Stimulated activated memory B cell treated with anti-CD40 and anti-IgM and Interleukin-4, amounts not matched to agents 10 μg/mL and 1 μg/mL and 100 μg/mL, for 72 hours (primary cell): Measurements from ENCODE around the gene DSE.

Experiments
- ATAC-seq: fragments of 150-1000 bp; cut with Tn5 transposase; 2 replicates; pipeline ENCODE4 v1.10.0; 2021
- H3K27ac Mint-ChIP-seq: one replicate; pipeline ENCODE4 v1.8.0; 2022; ENCODE audit warnings: mild to moderate bottlenecking, mixed read lengths
- H3K27me3 Mint-ChIP-seq: one replicate; pipeline ENCODE4 v1.8.0; 2022; ENCODE audit warnings: mixed read lengths
- H3K36me3 Mint-ChIP-seq: one replicate; pipeline ENCODE4 v1.8.0; 2022; ENCODE audit warnings: mixed read lengths
- H3K4me1 Mint-ChIP-seq: one replicate; pipeline ENCODE4 v1.8.0; 2022; ENCODE audit warnings: mixed read lengths
- H3K4me3 Mint-ChIP-seq: one replicate; pipeline ENCODE4 v1.8.0; 2022; ENCODE audit warnings: mild to moderate bottlenecking, moderate library complexity, mixed read lengths
- H3K9me3 Mint-ChIP-seq: one replicate; pipeline ENCODE4 v1.8.0; 2022; ENCODE audit warnings: mixed read lengths

Gene DSE

DNA sequence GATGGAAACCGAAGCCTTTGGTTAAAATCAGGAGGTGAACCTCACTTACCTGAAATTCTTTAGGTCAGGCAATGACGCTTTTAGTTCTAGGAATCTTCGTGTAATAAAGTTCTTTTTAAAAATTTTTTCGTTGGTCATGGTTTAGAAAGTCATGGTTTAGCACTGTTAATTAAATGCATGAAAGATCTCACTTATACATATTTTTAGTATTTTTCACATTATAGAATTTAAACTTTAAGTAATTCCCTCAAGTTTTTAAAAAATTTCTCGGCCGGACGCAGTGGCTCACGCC is 1.1 kb downstream of the DSE start:
- Mint-ChIP-seq H3K36me3 (peaks cover 8% of the 10 kb centered on the region), H3K4me3 (peak overlapping the region; percentile 80), H3K27ac (peak overlapping the region; percentile 82), H3K27me3 (no peaks in the 10 kb centered on the region), H3K4me1 (peaks cover 30% of the 10 kb centered on the region), H3K9me3 (no peaks in the 10 kb centered on the region)
- ATAC-seq = no peak

DNA sequence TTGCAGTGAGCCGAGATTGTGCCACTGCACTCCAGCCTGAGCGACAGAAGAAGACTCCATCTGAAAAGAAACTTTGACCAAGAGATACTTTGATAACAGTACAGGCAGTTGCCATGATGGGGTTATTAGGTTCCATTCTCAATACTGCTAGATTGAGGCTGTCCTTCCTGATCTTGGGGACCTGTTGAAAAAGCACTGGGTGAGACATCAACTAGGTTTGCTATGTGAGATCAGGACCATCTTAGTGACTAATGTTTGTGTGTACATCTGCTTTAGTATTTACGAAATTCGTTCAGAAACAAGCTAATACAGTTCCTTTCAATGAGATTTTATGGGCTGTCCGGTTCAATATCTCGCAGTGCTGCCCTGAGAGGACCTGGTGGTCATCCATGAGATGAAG is 2.6 kb downstream of the DSE start:
- ATAC-seq = no peak
- H3K27me3 Mint-ChIP-seq = no peaks in the 10 kb centered on the region
- H3K27ac Mint-ChIP-seq = no peak overlapping the region
- no peak overlapping the region for H3K4me3 Mint-ChIP-seq
- peaks cover 33% of the 10 kb centered on the region for H3K4me1 Mint-ChIP-seq
- peaks cover 10% of the 10 kb centered on the region for H3K36me3 Mint-ChIP-seq
- no peaks in the 10 kb centered on the region for H3K9me3 Mint-ChIP-seq

DNA sequence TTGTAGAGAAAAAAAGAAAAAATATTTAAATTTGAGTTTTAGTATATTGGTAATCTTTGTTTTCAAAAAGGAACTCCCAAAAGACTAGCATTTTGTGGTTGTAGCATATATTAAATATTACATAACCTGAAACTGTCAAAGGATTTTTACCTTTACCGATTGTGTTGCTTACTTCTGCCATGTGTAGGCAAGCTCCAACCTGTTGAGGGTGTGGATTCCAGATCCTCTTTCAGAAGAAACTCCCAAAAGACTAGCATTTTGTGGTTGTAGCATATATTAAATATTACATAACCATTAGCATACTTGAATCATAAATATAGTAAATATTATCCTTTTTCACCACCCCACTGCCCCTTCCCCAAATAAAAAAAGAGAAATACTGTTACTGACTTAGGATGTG is 3.2 kb downstream of the DSE start:
- H3K4me3 Mint-ChIP-seq = no peak overlapping the region

DNA sequence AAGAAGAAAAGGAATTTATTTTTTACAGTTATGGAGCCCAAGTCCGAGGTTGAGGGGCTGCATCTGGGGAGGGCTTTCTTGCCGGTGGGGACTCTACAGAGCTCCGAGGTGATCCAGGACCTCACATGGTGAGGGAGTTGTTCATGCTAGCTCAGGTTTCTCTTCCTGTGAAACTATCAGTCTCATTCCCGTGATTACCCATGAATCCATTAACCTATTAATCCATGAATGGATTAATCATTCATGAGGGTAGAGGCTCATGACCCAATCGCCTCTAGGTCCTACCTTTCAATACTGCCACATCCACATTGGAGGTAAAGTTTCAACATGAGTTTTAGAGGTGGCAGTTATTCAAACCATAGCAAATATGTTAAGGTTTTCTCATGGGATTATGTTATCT is 3.8 kb downstream of the DSE start:
- no peak overlapping the region for H3K27ac Mint-ChIP-seq
- peaks cover 10% of the 10 kb centered on the region for H3K36me3 Mint-ChIP-seq
- H3K4me1 Mint-ChIP-seq = peaks cover 28% of the 10 kb centered on the region
- no peaks in the 10 kb centered on the region for H3K9me3 Mint-ChIP-seq
- H3K4me3 Mint-ChIP-seq = no peak overlapping the region
- no peak for ATAC-seq
- H3K27me3 Mint-ChIP-seq = no peaks in the 10 kb centered on the region

More for the DNA sequence above, 3.2 kb downstream of the DSE start:
- H3K27me3 Mint-ChIP-seq = no peaks in the 10 kb centered on the region
- H3K4me1 Mint-ChIP-seq = peaks cover 33% of the 10 kb centered on the region
- H3K9me3 Mint-ChIP-seq = no peaks in the 10 kb centered on the region
- peaks cover 10% of the 10 kb centered on the region for H3K36me3 Mint-ChIP-seq
- no peak overlapping the region for H3K27ac Mint-ChIP-seq
- ATAC-seq = no peak

DNA sequence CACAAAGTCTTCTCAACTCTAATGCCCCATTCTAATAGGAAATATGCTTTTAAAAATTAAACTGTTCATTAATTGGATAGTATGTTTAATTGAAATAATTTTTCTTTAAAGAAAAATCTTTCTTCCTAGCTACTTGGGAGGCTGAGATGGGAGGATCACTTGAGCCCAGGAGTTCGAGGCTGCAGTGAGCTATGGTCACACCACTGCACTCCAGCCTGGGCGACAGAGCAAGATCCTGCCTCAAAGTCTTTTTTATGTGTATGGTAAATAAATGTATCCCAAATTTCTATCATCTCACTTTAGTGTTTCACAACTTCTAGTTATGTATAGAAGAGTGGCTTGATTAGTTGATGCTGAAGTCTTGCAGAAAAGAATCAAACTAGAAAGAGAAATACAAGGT is 4.5 kb downstream of the DSE start:
- Mint-ChIP-seq H3K4me3 (no peak overlapping the region), H3K9me3 (no peaks in the 10 kb centered on the region), H3K36me3 (peaks cover 14% of the 10 kb centered on the region), H3K27ac (no peak overlapping the region), H3K27me3 (no peaks in the 10 kb centered on the region), H3K4me1 (peaks cover 27% of the 10 kb centered on the region)
- no peak for ATAC-seq

DNA sequence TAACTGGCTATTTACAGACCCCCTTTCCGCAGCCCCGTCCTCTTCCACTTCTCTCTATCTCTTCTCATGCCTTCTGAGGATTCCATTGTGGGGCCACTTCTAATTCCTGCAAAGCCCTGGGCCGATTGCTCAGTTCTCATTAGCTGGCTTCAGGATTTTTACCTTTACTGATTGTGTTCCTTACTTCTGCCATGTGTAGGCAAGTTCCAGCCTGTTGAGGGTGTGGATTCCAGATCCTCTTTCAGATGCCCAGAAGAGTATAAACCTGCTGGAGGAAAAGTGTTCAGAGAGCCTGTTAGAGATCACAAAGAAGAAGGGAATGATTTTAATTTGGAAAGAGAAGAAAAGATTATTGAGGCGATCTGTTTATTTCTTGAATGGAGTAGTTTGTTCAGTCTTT is 5.4 kb downstream of the DSE start:
- no peaks in the 10 kb centered on the region for H3K27me3 Mint-ChIP-seq
- H3K27ac Mint-ChIP-seq = no peak overlapping the region
- ATAC-seq = no peak
- H3K36me3 Mint-ChIP-seq = peaks cover 16% of the 10 kb centered on the region
- peaks cover 31% of the 10 kb centered on the region for H3K4me1 Mint-ChIP-seq
- H3K9me3 Mint-ChIP-seq = no peaks in the 10 kb centered on the region
- no peak overlapping the region for H3K4me3 Mint-ChIP-seq

DNA sequence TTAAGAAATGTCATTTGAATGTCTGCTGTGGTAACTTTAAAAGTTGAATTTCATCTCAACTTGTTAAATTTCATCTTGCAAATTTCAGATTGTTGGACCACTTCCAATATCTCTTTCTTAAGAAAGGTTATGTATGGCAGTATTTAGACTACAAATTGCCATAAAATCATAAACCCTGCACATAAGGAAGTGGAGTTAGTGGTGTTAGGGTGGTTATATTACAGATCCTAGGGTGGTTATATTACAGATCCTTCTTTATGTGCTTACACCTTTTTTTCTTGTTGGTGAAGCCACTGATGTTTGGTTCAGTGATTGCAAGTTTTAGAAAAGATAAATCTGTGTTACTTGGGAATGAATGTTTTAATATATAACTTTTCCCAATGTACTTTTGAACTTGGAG is 9.0 kb downstream of the DSE start:
- Mint-ChIP-seq H3K4me3 (no peak overlapping the region), H3K36me3 (peaks cover 21% of the 10 kb centered on the region), H3K27me3 (no peaks in the 10 kb centered on the region)

DNA sequence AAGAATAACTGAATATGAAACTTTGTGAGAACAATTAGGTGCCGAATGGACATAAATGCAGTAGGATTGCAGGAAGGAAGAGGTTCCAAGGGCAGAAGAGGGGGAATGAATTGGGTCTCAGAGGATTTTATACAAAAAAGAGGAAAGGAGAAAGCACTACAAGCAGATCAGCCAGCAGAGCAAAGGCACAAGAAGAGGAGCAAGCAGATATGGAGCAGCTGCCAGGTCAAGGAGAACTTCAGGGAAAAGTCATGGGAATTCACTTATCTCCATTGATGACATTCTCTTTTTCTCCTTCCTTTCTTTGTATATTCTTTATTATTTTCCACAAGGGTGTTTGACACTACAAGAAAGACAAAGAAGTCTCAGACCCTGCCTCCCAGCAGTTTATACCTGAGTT is 9.6 kb downstream of the DSE start:
- H3K4me1 Mint-ChIP-seq = peaks cover 46% of the 10 kb centered on the region
- peak overlapping the region; percentile 18 for H3K27ac Mint-ChIP-seq
- peaks cover 21% of the 10 kb centered on the region for H3K36me3 Mint-ChIP-seq
- H3K4me3 Mint-ChIP-seq = no peak overlapping the region
- no peak for ATAC-seq
- no peaks in the 10 kb centered on the region for H3K27me3 Mint-ChIP-seq
- no peaks in the 10 kb centered on the region for H3K9me3 Mint-ChIP-seq

More for the DNA sequence above, 9.0 kb downstream of the DSE start:
- H3K9me3 Mint-ChIP-seq = no peaks in the 10 kb centered on the region
- no peak for ATAC-seq
- peaks cover 40% of the 10 kb centered on the region for H3K4me1 Mint-ChIP-seq
- H3K27ac Mint-ChIP-seq = peak overlapping the region; percentile 18

DNA sequence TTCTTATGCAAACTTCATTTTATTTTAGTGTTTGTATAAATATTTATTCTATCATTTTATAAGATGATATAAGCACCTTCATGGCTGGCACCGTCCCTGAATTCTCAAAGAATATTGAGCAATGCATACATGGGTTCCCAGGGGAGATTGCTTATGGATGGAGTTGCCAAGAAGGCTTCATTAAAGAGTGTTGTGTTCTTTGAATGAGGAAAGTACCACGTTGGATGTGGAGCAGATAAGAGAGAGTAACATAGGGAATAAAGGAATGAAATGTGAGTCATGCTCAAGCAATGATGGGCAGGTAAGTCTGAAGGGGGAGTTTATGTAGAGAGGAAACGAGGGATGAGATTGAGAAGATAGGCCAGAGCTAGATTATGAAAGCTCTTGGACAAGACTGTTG is 10.3 kb downstream of the DSE start:
- no peak for ATAC-seq
- no peak overlapping the region for H3K4me3 Mint-ChIP-seq
- peaks cover 48% of the 10 kb centered on the region for H3K4me1 Mint-ChIP-seq
- no peaks in the 10 kb centered on the region for H3K9me3 Mint-ChIP-seq
- no peak overlapping the region for H3K27ac Mint-ChIP-seq
- peaks cover 19% of the 10 kb centered on the region for H3K36me3 Mint-ChIP-seq
- H3K27me3 Mint-ChIP-seq = no peaks in the 10 kb centered on the region

DNA sequence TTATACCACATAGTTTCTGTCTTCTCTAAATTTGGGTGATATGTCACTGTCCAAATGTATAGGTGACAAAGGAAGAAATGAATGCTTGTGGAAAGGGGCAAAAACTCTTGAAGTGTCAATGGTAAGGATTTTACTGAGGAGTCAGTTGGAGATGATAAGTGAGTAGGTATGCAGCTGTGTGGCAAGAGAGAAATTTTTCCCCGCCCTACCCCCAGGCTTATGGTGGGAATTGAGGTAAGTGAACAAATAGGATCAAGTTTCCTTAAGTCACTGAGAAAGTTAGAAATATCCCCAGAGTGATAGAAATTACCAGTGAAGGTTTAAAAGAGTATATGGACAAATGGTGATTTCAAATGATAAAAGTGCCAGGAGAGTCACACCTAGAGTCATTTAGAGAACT is 11.8 kb downstream of the DSE start:
- H3K27me3 Mint-ChIP-seq = no peaks in the 10 kb centered on the region

DNA sequence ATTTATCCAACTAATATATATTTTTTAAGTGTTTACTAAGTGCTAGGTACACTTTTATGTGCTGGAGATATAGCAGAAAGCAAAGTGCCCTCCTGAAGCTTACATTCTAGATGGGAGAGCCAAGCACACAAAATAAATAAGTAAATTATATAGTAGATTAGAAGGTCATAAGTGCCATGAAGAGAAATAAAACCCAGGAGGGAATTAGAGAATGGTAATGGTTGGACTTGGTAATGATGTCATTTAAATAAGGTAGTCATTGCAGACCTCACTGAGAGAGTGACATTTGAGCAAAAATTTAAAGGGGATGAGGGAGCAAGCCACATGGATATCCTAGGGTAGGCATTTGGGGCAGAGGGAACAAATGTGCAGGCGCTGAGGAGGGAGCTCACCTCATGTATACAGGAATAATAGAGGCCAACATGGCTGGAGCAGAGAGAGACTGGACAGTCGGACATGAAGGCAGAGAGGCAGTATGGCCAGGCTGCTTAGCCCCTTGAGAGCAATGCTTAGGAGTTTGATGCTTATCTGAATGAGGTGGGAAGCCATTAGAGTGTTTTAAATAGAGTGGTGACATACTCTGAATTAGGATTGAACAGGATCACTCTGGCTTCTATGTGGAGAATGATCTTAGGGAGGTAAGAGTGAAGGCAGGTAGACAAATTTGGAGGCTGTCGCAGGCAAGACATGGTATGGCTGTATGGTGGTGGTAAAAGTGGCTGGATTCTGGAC is 14.1 kb downstream of the DSE start:
- no peaks in the 10 kb centered on the region for H3K27me3 Mint-ChIP-seq
- ATAC-seq = peak; percentile 5
- H3K4me1 Mint-ChIP-seq = peaks cover 68% of the 10 kb centered on the region
- H3K27ac Mint-ChIP-seq = peak overlapping the region; percentile 81
- H3K4me3 Mint-ChIP-seq = no peak overlapping the region
- H3K36me3 Mint-ChIP-seq = peaks cover 11% of the 10 kb centered on the region
- no peaks in the 10 kb centered on the region for H3K9me3 Mint-ChIP-seq

More for the DNA sequence above, 11.8 kb downstream of the DSE start:
- Mint-ChIP-seq H3K4me3 (no peak overlapping the region), H3K27ac (peak overlapping the region; percentile 10), H3K4me1 (peaks cover 52% of the 10 kb centered on the region), H3K36me3 (peaks cover 11% of the 10 kb centered on the region), H3K9me3 (no peaks in the 10 kb centered on the region)
- no peak for ATAC-seq

DNA sequence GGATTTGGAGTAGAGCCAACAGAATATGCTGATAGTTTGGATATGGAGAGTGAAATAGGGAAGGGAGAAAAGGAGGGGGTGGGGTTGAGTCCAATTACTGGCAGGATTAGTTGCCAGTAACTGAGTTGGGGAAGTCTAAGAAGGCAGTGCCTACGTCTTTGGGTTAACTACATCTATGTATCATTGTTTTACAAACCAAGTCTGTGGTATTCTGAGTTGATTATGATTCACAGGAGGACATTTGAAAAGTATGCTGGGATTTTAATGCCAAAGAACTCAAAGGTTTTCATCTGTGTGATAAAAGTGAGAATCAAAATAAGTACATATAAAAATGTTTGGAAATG is 14.7 kb downstream of the DSE start:
- H3K36me3 Mint-ChIP-seq = peaks cover 6% of the 10 kb centered on the region
- H3K27me3 Mint-ChIP-seq = no peaks in the 10 kb centered on the region
- peak; percentile 49 for ATAC-seq
- peaks cover 62% of the 10 kb centered on the region for H3K4me1 Mint-ChIP-seq
- H3K27ac Mint-ChIP-seq = peak overlapping the region; percentile 81
- no peaks in the 10 kb centered on the region for H3K9me3 Mint-ChIP-seq
- no peak overlapping the region for H3K4me3 Mint-ChIP-seq

DNA sequence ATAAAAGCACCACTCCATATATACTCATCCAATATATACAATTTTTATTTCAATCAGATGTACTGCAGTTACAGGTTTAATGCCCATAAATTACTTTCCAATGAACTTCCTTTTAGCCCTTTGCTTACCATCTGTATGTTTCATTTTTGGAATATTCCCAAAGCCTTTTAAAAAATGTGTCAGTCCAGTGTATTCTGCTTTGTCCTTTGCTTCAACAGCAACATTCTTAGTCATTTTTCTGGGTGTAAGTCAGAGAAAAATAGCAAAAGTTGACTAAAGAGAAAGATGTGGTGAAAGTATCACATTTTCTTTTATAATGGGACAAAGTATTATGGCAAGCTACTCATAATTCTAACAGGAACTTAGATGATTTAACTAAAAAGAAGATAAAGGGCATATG is 15.2 kb downstream of the DSE start:
- H3K36me3 Mint-ChIP-seq = peaks cover 5% of the 10 kb centered on the region

DNA sequence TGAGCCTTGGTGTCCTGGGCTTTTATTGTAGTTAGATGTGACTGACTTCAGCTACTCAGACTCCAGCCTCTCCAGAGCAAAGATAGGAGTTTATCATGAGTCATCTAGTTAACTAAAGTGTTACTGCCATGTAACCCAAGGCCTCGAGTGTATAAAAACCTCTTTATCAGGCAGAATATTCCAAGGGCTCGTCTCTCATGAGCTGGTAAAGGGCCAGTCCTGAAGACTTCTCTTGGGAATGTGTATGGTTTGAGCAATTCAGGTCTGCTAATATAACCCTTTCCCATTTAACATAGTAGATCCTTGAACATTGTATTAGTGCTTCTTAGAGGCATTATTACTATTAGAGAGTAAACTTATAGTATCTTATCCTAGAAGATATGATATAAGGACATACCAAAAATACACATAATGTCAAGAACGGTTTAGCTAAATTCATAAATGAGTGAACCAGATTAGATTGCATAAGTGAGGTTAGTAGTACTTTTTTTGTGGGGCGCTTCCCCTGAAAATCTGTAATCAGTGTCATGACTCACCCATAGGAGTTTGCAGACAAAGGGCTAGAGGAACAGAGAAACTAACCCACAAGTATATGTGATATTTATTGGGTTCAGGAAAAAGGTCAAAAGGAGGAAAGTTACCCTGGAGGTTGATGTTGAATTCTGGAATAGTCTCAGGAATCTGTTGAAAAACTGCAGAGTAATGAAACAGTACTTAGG is 16.0 kb downstream of the DSE start:
- Mint-ChIP-seq H3K4me1 (peaks cover 65% of the 10 kb centered on the region), H3K36me3 (peaks cover 5% of the 10 kb centered on the region), H3K9me3 (no peaks in the 10 kb centered on the region), H3K27me3 (no peaks in the 10 kb centered on the region), H3K4me3 (peak overlapping the region; percentile 69), H3K27ac (peak overlapping the region; percentile 81)
- ATAC-seq = peak; percentile 72

More for the DNA sequence above, 15.2 kb downstream of the DSE start:
- ATAC-seq = no peak
- Mint-ChIP-seq H3K4me1 (peaks cover 64% of the 10 kb centered on the region), H3K4me3 (no peak overlapping the region), H3K9me3 (no peaks in the 10 kb centered on the region), H3K27ac (peak overlapping the region; percentile 81), H3K27me3 (no peaks in the 10 kb centered on the region)

DNA sequence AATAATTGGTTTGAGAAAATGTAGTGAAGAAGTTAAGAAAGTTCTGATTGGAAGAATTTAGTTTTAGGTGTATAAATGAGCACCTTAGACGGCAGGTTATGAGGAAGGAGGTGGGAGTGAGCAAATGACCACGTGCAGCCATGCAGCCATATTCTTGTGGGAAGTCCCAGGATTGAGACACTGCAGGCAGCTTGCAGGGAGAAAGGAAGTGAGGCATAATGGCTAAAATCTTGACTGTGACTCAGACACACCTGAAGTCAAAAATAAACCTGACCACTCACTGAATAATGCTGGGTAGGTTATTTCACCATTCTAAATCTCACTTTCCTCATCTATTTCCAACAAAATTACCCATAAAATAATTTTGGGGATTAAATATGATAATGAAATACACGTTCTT is 16.6 kb downstream of the DSE start:
- Mint-ChIP-seq H3K36me3 (peaks cover 3% of the 10 kb centered on the region), H3K4me3 (peak overlapping the region; percentile 69), H3K4me1 (peaks cover 69% of the 10 kb centered on the region), H3K27ac (peak overlapping the region; percentile 81), H3K9me3 (no peaks in the 10 kb centered on the region), H3K27me3 (no peaks in the 10 kb centered on the region)
- ATAC-seq = peak; percentile 77

DNA sequence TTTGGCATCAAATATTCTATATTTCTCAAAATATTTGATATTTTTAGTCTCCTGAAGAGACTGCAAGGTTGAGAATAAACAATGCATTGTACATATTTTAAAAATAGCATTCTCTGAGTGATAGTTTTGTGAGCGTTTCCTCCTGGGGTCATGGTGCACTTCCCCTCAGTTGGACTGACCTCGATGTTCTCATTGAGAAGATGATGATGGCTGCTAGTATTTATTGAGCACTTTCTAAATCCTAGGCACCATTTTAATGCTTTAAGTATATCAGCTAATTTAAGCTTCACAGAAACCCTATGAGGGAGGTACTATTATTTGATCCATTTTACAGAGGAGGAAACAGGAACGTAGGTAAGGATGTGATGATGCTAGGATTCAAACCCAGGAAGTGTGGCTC is 18.2 kb downstream of the DSE start:
- peaks cover 76% of the 10 kb centered on the region for H3K4me1 Mint-ChIP-seq
- no peaks in the 10 kb centered on the region for H3K9me3 Mint-ChIP-seq
- H3K27me3 Mint-ChIP-seq = no peaks in the 10 kb centered on the region
- ATAC-seq = no peak
- H3K36me3 Mint-ChIP-seq = no peaks in the 10 kb centered on the region
- peak overlapping the region; percentile 81 for H3K27ac Mint-ChIP-seq
- no peak overlapping the region for H3K4me3 Mint-ChIP-seq
